Stimulated activated CD8-positive, alpha-beta memory T cell treated with anti-CD3 and anti-CD28 coated beads, Interleukin-15, amount 100 ng/mL, for 48 hours (primary cell): ENCODE measurements around the gene WWOX.

Experiments
- DNase-seq, 2 donors: peaks; one replicate each; pipeline ENCODE4 v3.0.0-alpha.2; 2020; ENCODE audit warnings: low read depth in 2 of 2

WWOX gene

GRCh38 chr16:79096246-79096645 is 996.8 kb downstream of the WWOX start:
- no peak for DNase-seq

- DNase-seq: no peak
These were observed 997.7 kb downstream of the WWOX start for GRCh38 chr16:79097166-79097565.

GRCh38 chr16:79097771-79098170 is 998.3 kb downstream of the WWOX start:
- no peak for DNase-seq

DNA sequence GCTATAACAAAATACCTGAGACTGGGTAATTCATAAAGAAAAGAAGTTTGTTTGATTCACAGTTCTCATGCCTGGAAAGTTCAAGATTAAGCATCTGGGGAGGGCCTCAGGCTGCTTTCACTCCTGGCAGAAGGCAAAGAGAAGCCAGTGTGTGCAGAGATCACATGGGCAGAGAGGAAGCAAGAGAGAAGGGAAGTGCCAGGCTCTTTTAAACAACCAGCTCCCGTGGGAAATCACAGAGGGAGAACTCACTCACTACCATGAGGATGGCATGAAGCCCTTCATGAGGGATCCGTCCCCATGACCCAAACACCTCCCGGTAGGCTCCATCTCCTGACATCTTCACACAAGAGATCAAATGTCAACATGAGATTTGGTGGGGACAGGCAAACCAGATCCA is 999.5 kb downstream of the WWOX start:
- DNase-seq: no peak

GRCh38 chr16:79099716-79100115 is 1000.3 kb downstream of the WWOX start:
- no peak for DNase-seq

DNA sequence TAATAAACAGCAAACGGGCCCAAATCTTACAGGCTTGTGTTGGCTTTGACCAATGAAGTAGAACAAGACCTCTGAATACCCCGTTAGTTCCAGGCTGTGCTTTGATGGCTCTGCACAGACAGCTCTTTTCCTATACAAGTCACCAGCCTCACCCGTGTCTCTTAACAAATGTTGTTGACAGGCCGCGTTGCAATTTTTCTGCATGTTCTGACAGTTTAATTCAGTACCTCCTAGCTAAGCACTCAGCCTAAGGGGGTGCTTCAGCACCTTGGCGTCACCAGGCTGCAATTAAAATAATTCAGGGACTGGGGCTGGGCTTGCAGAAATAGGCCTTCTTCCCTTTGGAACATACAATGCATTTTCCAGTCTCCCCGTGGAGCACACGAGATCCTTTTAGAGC is 1001.0 kb downstream of the WWOX start:
- no peak for DNase-seq

DNA sequence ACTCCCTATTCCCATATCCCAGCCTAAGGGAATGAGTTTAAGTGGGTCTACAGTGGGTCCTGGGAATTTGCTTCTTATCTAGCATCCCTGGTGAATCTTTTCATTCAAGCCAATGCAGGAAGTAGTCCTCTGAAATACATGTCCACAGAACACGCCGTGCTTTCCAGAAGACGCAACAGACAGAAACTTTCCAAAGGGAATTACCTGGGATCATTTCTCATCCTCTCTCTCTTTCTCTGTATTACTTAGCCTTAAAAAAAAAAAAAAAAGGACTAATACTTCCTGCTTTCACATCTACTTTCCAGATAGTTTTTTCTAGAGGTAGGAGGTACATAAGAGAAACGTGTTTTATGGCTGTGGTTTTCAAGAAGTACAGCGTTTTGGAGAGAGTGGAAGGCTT is 1002.0 kb downstream of the WWOX start:
- DNase-seq: no peak

DNA sequence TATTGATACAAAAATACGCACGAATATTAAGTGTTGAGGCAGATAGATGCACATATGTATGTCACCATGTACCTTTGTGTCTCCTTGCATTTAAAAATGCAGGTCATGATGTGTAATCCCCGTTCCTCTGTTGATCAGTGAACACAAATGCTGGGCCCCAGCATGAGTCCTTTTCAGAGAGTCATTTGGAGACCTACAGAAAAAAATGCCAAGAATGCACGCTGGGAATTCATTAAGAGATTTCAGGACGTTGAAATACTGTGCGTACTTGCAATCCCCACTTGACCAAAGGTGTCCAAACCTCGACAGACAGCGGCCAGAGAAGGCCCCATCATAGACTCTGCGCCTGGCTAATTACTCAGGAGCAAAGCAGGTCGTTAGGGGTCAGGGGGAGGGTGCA is 1005.1 kb downstream of the WWOX start:
- DNase-seq: no peak

DNA sequence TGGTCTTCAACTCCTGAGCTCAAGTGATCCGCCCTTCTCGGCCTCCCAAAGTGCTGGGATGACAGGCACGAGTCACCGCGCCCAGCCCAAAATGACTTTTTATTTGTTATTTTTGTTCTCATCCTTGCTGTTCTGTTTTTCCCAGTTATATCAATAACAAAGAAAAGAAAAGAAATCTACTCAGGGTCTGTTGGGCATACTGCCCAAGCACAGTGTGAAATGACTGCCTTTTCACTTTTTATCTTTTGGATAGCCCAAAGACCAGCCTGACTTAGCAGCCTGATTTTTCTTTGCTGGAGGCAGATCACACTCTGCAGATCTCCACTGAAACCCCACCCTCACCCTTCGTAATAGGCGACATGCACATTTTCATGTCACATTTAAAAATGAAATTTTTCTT is 1007.8 kb downstream of the WWOX start:
- DNase-seq: no peak

GRCh38 chr16:79109771-79110170 is 1010.3 kb downstream of the WWOX start:
- DNase-seq: no peak

- no peak for DNase-seq
These were observed 1010.8 kb downstream of the WWOX start for GRCh38 chr16:79110242-79110641.

- no peak for DNase-seq
These were observed 1011.5 kb downstream of the WWOX start for GRCh38 chr16:79110953-79111352.

DNA sequence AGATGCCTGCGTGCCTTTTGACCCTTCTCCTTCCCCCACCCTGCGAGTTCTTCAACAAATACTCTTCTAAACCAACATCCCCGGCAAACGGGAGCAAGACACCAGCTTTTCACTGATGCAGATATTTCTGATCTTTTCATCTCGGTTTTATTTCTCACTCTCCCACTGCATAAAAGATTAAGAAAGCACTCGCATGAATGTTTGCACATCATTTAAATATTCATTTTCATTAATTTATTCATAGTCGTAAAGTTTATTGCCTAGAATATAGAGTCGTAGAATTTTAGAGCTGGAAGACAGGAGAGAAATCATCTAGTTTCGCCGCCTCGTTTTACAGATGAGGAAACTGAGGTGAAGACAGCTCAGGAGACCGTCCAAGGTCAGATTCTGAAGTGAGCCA is 1013.0 kb downstream of the WWOX start:
- no peak for DNase-seq

DNA sequence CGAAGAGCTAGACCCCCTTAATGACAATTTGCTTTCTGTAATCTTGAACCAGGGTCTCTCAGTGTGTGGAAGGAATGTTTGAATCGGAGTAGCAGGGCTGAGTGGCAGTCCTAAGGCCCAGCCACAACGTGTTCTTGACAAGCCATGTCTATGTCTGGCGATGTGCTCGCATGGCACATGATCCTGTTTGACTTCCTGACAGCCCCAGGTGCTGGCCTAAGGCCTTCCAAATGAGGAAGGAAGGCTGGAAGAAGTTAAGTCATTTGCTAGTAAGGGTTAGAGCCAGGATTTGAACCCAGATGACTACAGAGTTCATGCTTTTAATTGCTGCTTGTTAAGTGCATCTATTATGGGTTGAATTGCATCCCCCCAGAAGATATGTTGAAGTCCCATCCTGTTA is 1014.4 kb downstream of the WWOX start:
- DNase-seq: no peak

GRCh38 chr16:79114759-79115158 is 1015.3 kb downstream of the WWOX start:
- no peak for DNase-seq

DNA sequence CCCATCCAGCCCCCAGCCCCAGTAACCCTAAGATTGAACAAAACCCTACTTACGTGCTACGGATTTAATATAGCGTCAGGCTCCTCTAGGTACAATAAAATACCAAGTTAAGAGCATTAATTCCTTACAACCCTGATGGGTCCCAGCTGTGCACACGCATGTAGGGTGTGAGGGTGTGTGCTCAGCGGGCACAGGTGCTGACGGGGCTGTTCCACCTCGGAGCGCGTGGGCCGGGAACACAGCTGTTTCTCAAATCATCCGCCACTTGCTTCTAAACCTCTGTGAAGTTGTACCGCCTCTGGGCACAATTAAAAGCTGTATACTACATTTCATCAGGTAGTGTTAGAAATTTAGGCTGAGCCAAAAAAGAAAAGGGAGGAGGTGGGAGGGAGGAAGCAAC is 1022.5 kb downstream of the WWOX start:
- DNase-seq: no peak

- no peak for DNase-seq
These were observed 1022.9 kb downstream of the WWOX start for GRCh38 chr16:79122343-79122742.

- DNase-seq: no peak
These were observed 1024.7 kb downstream of the WWOX start for GRCh38 chr16:79124016-79124756.

DNA sequence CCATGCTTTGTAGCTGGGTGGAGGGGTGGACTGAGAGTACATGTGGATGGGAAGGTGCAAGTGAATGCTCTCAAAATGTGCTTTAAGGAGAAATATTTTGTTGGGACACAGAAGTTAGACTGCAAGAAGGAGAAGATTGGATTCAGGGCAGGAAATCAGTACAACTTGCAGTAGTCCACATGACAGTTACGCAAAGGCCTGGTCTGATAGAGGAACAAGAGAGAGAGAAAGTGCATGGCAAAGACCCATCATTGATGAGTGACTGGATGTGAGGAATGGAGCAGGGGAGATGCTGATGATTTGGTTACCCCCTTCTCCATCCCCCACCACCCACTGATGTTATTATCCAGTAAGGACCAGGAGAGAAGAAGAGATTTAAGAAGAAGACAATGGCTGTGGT is 1028.3 kb downstream of the WWOX start:
- no peak for DNase-seq

GRCh38 chr16:79128706-79129105 is 1029.3 kb downstream of the WWOX start:
- no peak for DNase-seq

DNA sequence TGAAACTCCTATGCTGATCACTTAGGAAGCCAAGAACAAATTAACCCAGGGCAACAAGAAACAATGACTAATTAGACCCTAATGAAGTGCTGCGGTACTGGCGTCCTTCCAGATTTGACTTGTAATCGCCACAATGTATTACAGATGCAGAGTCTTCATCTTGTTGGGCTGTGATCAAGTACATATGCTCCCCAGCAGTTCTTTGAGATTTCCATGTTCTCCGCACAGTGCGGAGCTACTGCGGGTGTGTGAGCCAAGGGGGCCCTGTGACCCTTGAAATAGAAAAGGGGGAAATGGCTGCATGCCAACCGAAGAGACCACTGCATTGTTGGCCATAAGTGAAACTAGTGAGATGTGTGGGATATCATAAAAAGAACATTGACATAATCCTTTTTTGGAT is 1031.2 kb downstream of the WWOX start:
- no peak for DNase-seq

GRCh38 chr16:79131321-79132075 is 1032.0 kb downstream of the WWOX start:
- DNase-seq: no peak

DNA sequence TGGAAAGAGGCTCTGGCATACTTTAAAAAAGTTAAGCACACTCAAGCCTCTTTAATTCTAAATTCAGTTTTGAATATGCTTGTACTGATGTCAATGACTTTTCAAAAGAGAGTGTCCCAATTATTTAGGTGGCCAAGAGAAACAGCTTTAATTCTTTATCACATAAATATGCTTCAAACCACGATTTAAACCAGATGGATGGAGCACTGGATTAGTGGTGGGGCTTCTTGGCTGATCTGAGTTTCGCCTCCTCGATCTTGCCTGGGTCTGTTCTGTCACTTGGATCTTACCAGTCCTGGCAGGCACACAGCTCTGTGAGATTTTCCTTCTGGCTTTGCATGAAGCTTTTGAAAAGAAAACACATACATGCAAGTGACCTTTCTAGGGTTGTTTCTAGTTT is 1033.2 kb downstream of the WWOX start:
- DNase-seq: no peak

GRCh38 chr16:79134300-79134699 is 1034.8 kb downstream of the WWOX start:
- DNase-seq: no peak
